ENCODE measurements around the gene LRRC47. TPM values are rescaled to one million over a fixed set of nuclear protein-coding genes. Genes with fewer than 3 reads are reported as not detected.
A peak's percentile ranks its signal among the peaks of the same experiment; 100 is the strongest.

LRRC47 gene
- total RNA-seq (10 to 100 TPM; 34.8 to 58.3 (median 47.0) TPM), polyA plus RNA-seq (10 to 100 TPM; 16.9 to 46.1 (median 17.5) TPM)
- long read RNA-seq, donor 1, full-length matches to known transcripts: 11 of 11 reads
- long read RNA-seq, donor 1, partial matches to known transcripts: 0 of 11 reads
- long read RNA-seq, donor 1, other reads (novel, unspliced or antisense): 0 of 11 reads
- long read RNA-seq, donor 2, full-length matches to known transcripts: 12 of 12 reads
- long read RNA-seq, donor 2, partial matches to known transcripts: 0 of 12 reads
- long read RNA-seq, donor 2, other reads (novel, unspliced or antisense): 0 of 12 reads
- long read RNA-seq, donor 3, full-length matches to known transcripts: 6 of 6 reads
- long read RNA-seq, donor 3, partial matches to known transcripts: 0 of 6 reads
- long read RNA-seq, donor 3, other reads (novel, unspliced or antisense): 0 of 6 reads
- long read RNA-seq, donor 4, full-length matches to known transcripts: 12 of 16 reads
- long read RNA-seq, donor 4, partial matches to known transcripts: 3 of 16 reads
- long read RNA-seq, donor 4, other reads (novel, unspliced or antisense): 1 of 16 reads
- long read RNA-seq, donor 5, full-length matches to known transcripts: 217 of 225 reads
- long read RNA-seq, donor 5, partial matches to known transcripts: 0 of 225 reads
- long read RNA-seq, donor 5, other reads (novel, unspliced or antisense): 8 of 225 reads
- long read RNA-seq, donor 6, full-length matches to known transcripts: 1 of 2 reads
- long read RNA-seq, donor 6, partial matches to known transcripts: 1 of 2 reads
- long read RNA-seq, donor 6, other reads (novel, unspliced or antisense): 0 of 2 reads
- long read RNA-seq, donor 7, full-length matches to known transcripts: 5 of 5 reads
- long read RNA-seq, donor 7, partial matches to known transcripts: 0 of 5 reads
- long read RNA-seq, donor 7, other reads (novel, unspliced or antisense): 0 of 5 reads
- long read RNA-seq, donor 8, full-length matches to known transcripts: 22 of 22 reads
- long read RNA-seq, donor 8, partial matches to known transcripts: 0 of 22 reads
- long read RNA-seq, donor 8, other reads (novel, unspliced or antisense): 0 of 22 reads
- long read RNA-seq, donor 9, full-length matches to known transcripts: 8 of 8 reads
- long read RNA-seq, donor 9, partial matches to known transcripts: 0 of 8 reads
- long read RNA-seq, donor 9, other reads (novel, unspliced or antisense): 0 of 8 reads
- long read RNA-seq, donor 10, full-length matches to known transcripts: 8 of 8 reads
- long read RNA-seq, donor 10, partial matches to known transcripts: 0 of 8 reads
- long read RNA-seq, donor 10, other reads (novel, unspliced or antisense): 0 of 8 reads

DNA sequence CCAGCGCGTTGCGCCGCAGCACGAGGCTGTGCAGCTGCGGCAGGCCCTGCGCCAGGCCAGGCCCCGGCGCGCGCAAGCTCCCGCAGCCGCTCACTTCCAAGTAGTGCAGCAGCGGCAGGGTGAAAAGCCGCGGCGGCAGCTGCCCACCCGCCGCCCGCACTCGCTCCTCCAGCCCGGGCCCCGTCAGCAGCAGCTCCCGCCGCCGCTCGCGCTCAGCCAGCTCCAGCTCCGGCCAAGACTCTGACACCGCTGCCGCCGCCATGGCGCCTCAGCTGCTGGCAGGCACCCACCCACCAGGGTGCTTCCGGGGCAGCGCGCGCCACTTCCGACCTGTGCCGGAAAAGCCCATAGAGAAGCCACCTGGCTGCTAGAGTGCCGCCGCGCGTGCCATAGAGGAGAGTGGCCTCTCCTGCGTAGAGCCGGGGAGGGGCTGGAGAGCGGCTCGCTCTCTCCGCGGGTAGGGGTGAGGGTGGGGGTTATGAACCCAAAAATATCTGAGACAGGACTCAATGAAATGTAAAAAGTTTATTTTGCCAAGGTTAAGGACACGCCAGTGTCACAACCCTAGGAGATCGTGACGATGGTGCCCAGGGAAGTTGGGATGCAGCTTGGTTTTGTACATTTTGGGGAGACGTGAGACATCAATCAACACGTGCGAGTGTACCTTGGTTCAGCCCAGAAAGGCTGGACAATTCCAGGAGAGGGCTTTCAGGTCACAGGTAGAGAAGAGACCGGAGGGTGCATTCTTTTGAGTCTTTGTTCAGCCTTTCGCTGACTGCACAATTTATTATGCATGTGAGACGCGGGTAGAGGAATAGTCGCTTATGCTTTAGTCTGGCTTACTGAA, at the start of gene LRRC47:
Gene LRRC47, minus strand, starts transcription at position 284 of the 847 bp plus-strand sequence. Its CDS starts 22 bp downstream, at position 262.
- H3K9me3 ChIP-seq (replicated peaks in 1 of 3): no peaks in the 10 kb centered on the region
- peaks cover 25 to 36% of the 10 kb centered on the region in 2 donors for H3K4me1 ChIP-seq (replicated peaks in 1 of 2)
- H3K4me3 ChIP-seq: peak within 1 kb of the TSS; percentile 70 to 100 (median 84)
- TF ChIP-seq, protein P1, sequence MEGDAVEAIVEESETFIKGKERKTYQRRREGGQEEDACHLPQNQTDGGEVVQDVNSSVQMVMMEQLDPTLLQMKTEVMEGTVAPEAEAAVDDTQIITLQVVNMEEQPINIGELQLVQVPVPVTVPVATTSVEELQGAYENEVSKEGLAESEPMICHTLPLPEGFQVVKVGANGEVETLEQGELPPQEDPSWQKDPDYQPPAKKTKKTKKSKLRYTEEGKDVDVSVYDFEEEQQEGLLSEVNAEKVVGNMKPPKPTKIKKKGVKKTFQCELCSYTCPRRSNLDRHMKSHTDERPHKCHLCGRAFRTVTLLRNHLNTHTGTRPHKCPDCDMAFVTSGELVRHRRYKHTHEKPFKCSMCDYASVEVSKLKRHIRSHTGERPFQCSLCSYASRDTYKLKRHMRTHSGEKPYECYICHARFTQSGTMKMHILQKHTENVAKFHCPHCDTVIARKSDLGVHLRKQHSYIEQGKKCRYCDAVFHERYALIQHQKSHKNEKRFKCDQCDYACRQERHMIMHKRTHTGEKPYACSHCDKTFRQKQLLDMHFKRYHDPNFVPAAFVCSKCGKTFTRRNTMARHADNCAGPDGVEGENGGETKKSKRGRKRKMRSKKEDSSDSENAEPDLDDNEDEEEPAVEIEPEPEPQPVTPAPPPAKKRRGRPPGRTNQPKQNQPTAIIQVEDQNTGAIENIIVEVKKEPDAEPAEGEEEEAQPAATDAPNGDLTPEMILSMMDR (IDR thresholded peaks at IDR 0.05): peak in 3 of 6 experiments; percentile 2 to 16 (median 11)
- peak; percentile 44 to 79 for TF ChIP-seq POLR2A (IDR thresholded peaks at IDR 0.05)
- DNase-seq: peak; percentile 93 to 96 (median 95)
- no peaks in the 10 kb centered on the region for H3K36me3 ChIP-seq (replicated peaks in 1 of 2)
- H3K27me3 ChIP-seq: no peaks in the 10 kb centered on the region
- intact Hi-C loops (cut with DNase I): loop anchor here in 1 of 2 donors (10.0 kb wide), 1 partner anchor 52 kb away; no protein-coding TSS in a partner anchor
- WGBS, 4 donors: 3 to 7% (median 4%) methylated on average over 26 to 60 of the region's 60 CpGs
- H3K27ac ChIP-seq: peak within 1 kb of the TSS in 4 of 5 donors; percentile 65 to 90 (median 67)

DNA sequence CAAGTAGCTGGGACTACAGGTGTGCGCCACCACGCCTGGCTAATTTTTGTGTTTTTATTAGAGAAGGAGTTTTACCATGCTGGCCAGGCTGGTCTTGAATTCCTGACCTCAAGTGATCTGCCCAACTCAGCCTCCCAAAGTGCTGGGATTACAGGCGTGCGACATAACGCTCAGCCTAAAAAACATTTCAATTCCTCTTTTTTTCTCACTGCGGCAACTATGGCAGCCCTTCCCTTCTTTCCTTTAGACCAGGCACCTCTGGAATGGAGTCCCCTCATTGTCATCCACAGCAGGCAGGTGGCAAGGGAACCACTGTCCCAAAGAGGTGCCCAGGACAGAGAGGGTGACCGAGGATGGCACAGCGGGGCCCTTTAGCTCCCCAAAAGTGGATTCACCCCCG, 46.6 kb upstream of the LRRC47 start:
- Histone ChIP-seq H3K27me3 (no peaks in the 10 kb centered on the region), H3K4me1 (replicated peaks in 1 of 2) (no peaks in the 10 kb centered on the region), H3K4me3 (no peak overlapping the region), H3K36me3 (replicated peaks in 1 of 2) (peaks cover 0 to 56% of the 10 kb centered on the region in 2 donors), H3K27ac (no peak overlapping the region), H3K9me3 (replicated peaks in 1 of 3) (no peaks in the 10 kb centered on the region)
- intact Hi-C loops (cut with DNase I): no loop called here
- WGBS, 4 donors: 87 to 89% (median 87%) methylated on average over 9 of the region's 9 CpGs
- no peak for DNase-seq
- no peak for TF ChIP-seq POLR2A (IDR thresholded peaks at IDR 0.05)
- TF ChIP-seq, protein P1 (IDR thresholded peaks at IDR 0.05): no peak

DNA sequence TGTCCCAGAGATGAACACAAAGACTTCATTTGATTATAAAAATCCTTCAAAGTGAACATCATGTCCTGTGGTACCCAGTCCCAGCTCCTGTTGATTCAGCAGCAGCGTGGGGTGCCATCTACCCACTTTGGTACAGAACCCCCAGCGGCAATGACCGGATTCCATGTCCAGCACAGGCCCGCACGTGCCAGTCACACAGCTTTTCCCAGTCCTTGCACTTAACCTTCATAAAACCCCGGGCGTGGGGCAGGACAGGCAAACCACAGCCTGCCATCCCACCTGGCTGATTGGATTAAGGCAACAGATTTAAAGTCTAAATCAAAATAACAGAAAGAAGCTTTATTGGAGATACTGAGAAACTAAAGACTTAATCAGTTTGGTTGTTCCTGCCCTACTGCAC, 45.2 kb upstream of the LRRC47 start:
- Histone ChIP-seq H3K9me3 (replicated peaks in 1 of 3) (peaks cover 0 to 7% (median 0%) of the 10 kb centered on the region in 3 donors), H3K4me3 (no peak overlapping the region), H3K27me3 (no peaks in the 10 kb centered on the region), H3K36me3 (replicated peaks in 1 of 2) (peaks cover 0 to 58% of the 10 kb centered on the region in 2 donors), H3K4me1 (replicated peaks in 1 of 2) (no peaks in the 10 kb centered on the region), H3K27ac (no peak overlapping the region)
- intact Hi-C loops (cut with DNase I): no loop called here
- WGBS, 4 donors: 96 to 98% (median 97%) methylated on average over 7 of the region's 7 CpGs
- TF ChIP-seq, protein P1 (IDR thresholded peaks at IDR 0.05): no peak
- no peak for TF ChIP-seq POLR2A (IDR thresholded peaks at IDR 0.05)
- DNase-seq: no peak
